Left colon (tissue), 2 donors: ENCODE results near the gene TM9SF2. TPM values are rescaled to one million over a fixed set of nuclear protein-coding genes. Genes with fewer than 3 reads are reported as not detected.

Experiments
- ATAC-seq: fragments of 200-7000 bp; cut with Tn5 transposase; one replicate; pipeline ENCODE4 v1.9.1; 2020; ENCODE audit warnings: mild to moderate bottlenecking, moderate library complexity
- DNase-seq, 2 donors: peaks; one replicate each; pipeline ENCODE4 v3.0.0-alpha.2; 2020
- intact Hi-C, 2 donors: fragments of 100-400 bp; cut with DNase I in 1 of 2; cut with micrococcal nuclease in 1 of 2; formaldehyde crosslinking; loops; one replicate each; pipeline versions ENCODE4 v1.11.2 to v1.14.0; 2022; cut with DNase I, micrococcal nuclease
- total RNA-seq, 2 donors: library from RNA; stranded (reverse); fragmentation: NEBNext Ultra II Directional; extraction: Animal tissue kit (Norgen Biotek cat#: 25700); gene quantifications; one replicate each; pipeline ENCODE4 v1.2.1, GENCODE V29; 2021
- donor health status: DM: no; HTN: no; CAD: no.
- donor health status: DM: yes; HTN: yes; CAD: no.

TM9SF2 gene
- total RNA-seq, 2 donors from 2014 or later: 209 to 210 TPM

DNA sequence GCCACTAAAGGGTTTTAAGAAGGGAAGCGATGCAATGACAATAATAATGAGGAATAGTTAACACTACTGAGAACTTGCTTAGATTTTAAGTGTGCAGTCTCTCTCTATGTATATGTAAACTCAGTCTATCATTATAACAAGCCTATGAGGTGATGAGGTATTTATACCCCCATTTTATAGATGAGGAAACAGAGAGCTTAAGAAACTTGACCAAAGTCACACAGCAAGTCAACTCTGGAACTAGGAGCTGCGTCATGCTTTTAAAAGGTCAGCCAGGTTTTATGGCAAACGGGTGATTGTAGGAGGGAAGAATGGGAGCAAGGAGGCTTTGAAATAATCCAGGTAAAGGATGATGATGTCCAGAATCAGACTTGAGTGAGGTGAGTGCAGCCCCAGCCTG is 103.4 kb downstream of the TM9SF2 start:
- no peak for ATAC-seq
- intact Hi-C loops: no loop called here

DNA sequence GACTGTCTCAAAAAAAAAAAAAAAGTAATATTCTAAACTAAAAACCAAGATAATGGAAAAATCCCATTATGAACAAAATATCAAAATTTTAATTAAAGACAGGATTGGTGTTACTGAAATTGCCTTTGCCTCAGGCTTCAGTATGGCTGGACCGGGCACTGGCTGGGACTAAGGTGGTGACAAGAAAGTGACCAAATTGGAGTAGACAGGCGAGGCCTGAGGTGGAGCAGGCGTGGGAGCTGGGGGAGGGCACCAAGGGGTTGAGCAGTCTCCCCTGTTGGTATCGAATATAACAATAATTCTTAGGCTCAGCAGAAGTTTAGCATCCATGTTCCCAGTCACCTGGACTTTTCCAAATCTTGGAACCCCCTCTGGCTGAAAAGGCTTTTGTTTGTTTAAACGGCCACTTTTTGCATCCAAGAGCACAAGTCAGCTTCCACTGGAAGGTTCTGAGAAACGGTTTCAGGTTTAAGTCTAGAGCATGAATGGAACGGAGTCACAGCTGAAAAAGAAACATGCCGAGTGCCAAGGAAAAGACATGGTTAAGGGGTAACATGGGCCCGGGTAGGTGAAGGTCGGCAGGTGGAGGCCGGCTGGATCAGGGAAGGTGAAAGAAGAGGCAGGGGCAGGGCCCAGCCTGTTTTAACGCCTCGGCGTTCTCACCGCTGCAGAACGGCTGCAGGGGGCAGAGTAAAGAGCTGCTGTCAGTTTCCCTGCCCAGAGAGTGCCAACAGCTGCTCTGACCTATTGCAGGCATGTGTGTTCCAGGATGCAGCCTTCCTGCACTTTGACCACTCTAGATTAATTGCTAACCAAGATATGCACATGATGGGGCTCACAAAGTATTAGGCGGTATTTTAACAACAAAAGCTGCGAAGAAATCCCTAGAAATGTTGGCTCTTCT is 104.4 kb downstream of the TM9SF2 start:
- peak; percentile 73 for ATAC-seq
- intact Hi-C loops: no loop called here
- peak; percentile 72 to 78 for DNase-seq

More for the DNA sequence above, 103.4 kb downstream of the TM9SF2 start:
- no peak for DNase-seq

GRCh38 chr13:99606324-99607066 is 105.2 kb downstream of the TM9SF2 start, which contains the start of gene CLYBL:
Gene CLYBL, plus strand, starts transcription at chr13:99606690.
- peak; percentile 89 to 93 for DNase-seq
- intact Hi-C loops: no loop called here
- ATAC-seq: peak; percentile 91

DNA sequence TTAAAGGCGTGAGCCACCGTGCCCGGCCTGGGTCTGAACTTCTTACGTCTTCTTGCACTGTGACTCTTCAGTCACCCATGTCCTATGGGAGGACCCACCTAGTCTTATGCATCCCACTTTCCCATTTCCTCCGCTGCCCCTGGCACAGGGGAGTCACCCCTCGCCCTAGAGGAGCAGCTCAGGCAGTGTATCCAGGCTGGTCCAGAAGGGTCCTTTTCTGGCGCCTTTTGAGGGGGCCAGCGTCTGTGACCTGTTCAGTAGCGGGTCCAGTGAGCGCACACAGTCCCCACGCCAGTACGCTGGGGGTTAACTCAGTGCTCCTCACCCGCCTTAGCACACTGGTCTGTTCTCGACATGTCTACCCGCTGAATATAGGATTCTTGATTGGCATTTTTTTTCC is 107.1 kb downstream of the TM9SF2 start:
- DNase-seq (no peak), ATAC-seq (no peak)
- intact Hi-C loops: no loop called here

- intact Hi-C loops: no loop called here
- no peak for ATAC-seq
- DNase-seq: no peak
Measured at GRCh38 chr13:99610702-99611289, 109.5 kb downstream of the TM9SF2 start.

Other genes with a start within 250 kb of the TM9SF2 start
- gene GPR18, start 243.1 kb upstream of the TM9SF2 start, total RNA-seq: under 1 TPM in 1 of 2 donors, not detected in 1; 0.59 TPM
- gene GPR183, start 194.1 kb upstream of the TM9SF2 start, total RNA-seq: 1 to 10 TPM; 2.5 to 6.4 TPM
- gene CLYBL, start 105.2 kb downstream of the TM9SF2 start, total RNA-seq: 10 to 100 TPM; 28.8 to 30.3 TPM